Keratinocyte (primary cell): ENCODE measurements around the gene ISYNA1.

Source experiments
- CTCF ChIP-seq, 3 experiments: IDR thresholded peaks in 1 of 3; conservative IDR thresholded peaks in 1 of 3; optimal IDR thresholded peaks in 1 of 3; 2 replicates in 2 of 3; 3 replicates in 1 of 3; pipeline versions ENCODE3 to v1.5.1; 2011; ENCODE audit warnings: low read length in 3 of 3, mild to moderate bottlenecking in 3 of 3, moderate library complexity in 2 of 3, control low read depth in 1 of 3, inconsistent platforms in 1 of 3; ENCODE audit not compliant: insufficient read depth in 2 of 3; ENCODE audit errors: extremely low read depth in 1 of 3
- EZH2 ChIP-seq: IDR thresholded peaks from one replicate; pipeline ENCODE4 v1.6.1; 2012; ENCODE audit warnings: inconsistent platforms, mild to moderate bottlenecking, low read length, moderate library complexity

GRCh38 chr19:18457483-18458331 is 19.8 kb upstream of the ISYNA1 start:
- TF ChIP-seq CTCF (optimal IDR thresholded peaks at IDR 0.05 in 1 of 3, IDR thresholded peaks at IDR 0.05 in 1 of 3, conservative IDR thresholded peaks at IDR 0.05 in 1 of 3; ENCODE audit: extremely low read depth in 1 of 3, insufficient read depth in 2 of 3, low read length in 3 of 3): no peak
- TF ChIP-seq EZH2: no peak
